Right atrium auricular region (tissue), 2 donors: ENCODE measurements around the gene AGPAT3. TPM values are rescaled to one million over a fixed set of nuclear protein-coding genes. Genes with fewer than 3 reads are reported as not detected.

Source experiments
- DNase-seq: peaks from one replicate; pipeline ENCODE4 v3.0.0-alpha.2; 2019; ENCODE audit warnings: low spot score
- H3K27ac ChIP-seq, 2 donors: fragments of 200-600 bp; sonication (generic); 1 replicate in 1 of 2; 2 replicates in 1 of 2; pipeline ENCODE4 v1.5.1; 2016 to 2019
- H3K27me3 ChIP-seq, 2 donors: fragments of 200-600 bp; sonication (generic); one replicate each; pipeline versions ENCODE4 v1.5.1 to v1.6.0; 2017 to 2019
- H3K36me3 ChIP-seq: fragments of 200-600 bp; sonication (generic); one replicate; pipeline ENCODE4 v1.5.1; 2016
- H3K4me1 ChIP-seq, 2 donors: fragments of 200-600 bp; sonication (generic); one replicate each; pipeline versions ENCODE4 v1.5.1 to v1.6.0; 2017 to 2019
- H3K4me3 ChIP-seq, 2 donors: fragments of 200-600 bp; sonication (generic); 1 replicate in 1 of 2; 2 replicates in 1 of 2; pipeline ENCODE4 v1.5.1; 2017 to 2019; ENCODE audit warnings: mild to moderate bottlenecking in 1 of 2, moderate library complexity in 1 of 2
- H3K9me3 ChIP-seq, 2 donors: fragments of 200-600 bp; sonication (generic); one replicate each; pipeline ENCODE4 v1.5.1; 2019
- total RNA-seq, 2 donors: library from RNA; depleted of rRNA; stranded (reverse); fragments of >200 nt; gene quantifications; one replicate each; pipeline ENCODE4 v1.1.0, GENCODE V29; 2016
- TF ChIP-seq, protein P1 (sequence below), 2 donors: fragments of 200-600 bp; sonication (generic); IDR thresholded peaks; one replicate each; pipeline ENCODE4 v1.5.1; 2019; ENCODE audit warnings: antibody characterized with exemption in 2 of 2

AGPAT3 gene
- total RNA-seq, 2 donors from 2014 or later, result 41.3 to 42.5 TPM

DNA sequence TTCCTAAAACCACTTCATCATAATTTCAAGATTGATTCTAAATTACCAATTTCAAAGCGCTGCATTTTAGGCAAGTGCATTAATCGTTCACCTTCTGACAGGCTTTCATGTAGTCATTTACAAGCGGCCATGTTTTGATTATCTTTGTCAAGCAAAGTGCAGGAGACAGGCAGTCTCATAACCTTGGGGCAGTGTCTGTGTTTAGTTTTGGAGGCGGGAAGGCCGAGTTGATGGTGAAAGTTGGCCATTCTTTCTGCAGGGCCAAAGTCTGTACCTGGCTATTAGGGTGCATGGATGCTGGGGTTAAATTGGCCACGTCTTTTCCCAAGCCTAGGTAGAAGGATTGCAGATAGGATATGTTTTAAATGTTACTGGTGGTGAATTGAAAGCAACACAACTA is 2.9 kb downstream of the AGPAT3 start:
- TF ChIP-seq, protein P1, sequence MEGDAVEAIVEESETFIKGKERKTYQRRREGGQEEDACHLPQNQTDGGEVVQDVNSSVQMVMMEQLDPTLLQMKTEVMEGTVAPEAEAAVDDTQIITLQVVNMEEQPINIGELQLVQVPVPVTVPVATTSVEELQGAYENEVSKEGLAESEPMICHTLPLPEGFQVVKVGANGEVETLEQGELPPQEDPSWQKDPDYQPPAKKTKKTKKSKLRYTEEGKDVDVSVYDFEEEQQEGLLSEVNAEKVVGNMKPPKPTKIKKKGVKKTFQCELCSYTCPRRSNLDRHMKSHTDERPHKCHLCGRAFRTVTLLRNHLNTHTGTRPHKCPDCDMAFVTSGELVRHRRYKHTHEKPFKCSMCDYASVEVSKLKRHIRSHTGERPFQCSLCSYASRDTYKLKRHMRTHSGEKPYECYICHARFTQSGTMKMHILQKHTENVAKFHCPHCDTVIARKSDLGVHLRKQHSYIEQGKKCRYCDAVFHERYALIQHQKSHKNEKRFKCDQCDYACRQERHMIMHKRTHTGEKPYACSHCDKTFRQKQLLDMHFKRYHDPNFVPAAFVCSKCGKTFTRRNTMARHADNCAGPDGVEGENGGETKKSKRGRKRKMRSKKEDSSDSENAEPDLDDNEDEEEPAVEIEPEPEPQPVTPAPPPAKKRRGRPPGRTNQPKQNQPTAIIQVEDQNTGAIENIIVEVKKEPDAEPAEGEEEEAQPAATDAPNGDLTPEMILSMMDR (IDR thresholded peaks at IDR 0.05), result no peak
- DNase-seq, result no peak
- H3K27ac ChIP-seq, result peak overlapping the region; percentile 20 to 95

DNA sequence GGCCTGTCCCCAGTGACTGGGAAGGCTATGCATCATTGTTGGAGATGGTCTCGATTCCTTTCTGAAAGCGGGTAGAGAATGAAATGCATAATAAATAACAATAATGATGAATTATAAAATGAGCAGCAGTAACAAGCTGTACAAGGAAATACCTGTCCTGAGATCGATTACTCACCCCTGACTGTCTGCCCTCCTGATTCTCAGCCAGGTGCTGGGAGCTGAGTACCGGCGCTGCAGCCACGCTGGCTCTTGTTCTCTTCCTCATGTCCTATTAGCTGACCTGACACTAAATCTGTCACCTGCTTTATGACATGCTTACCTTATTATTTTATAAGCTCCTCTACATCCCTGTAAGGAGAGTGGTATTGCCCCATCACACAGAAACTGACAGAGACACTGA is 3.4 kb downstream of the AGPAT3 start:
- Histone ChIP-seq H3K27me3 (no peaks in the 10 kb centered on the region), H3K27ac (peak overlapping the region in 1 of 2 donors; percentile 95), H3K4me3 (no peak overlapping the region), H3K36me3 (peaks cover 6% of the 10 kb centered on the region), H3K9me3 (no peaks in the 10 kb centered on the region), H3K4me1 (peaks cover 0 to 24% of the 10 kb centered on the region in 2 donors)
- TF ChIP-seq, protein P1 (IDR thresholded peaks at IDR 0.05), result no peak
- no peak for DNase-seq

More for the DNA sequence above, 2.9 kb downstream of the AGPAT3 start:
- Histone ChIP-seq H3K9me3 (no peaks in the 10 kb centered on the region), H3K4me3 (no peak overlapping the region), H3K4me1 (peaks cover 0 to 24% of the 10 kb centered on the region in 2 donors), H3K27me3 (no peaks in the 10 kb centered on the region), H3K36me3 (peaks cover 6% of the 10 kb centered on the region)

DNA sequence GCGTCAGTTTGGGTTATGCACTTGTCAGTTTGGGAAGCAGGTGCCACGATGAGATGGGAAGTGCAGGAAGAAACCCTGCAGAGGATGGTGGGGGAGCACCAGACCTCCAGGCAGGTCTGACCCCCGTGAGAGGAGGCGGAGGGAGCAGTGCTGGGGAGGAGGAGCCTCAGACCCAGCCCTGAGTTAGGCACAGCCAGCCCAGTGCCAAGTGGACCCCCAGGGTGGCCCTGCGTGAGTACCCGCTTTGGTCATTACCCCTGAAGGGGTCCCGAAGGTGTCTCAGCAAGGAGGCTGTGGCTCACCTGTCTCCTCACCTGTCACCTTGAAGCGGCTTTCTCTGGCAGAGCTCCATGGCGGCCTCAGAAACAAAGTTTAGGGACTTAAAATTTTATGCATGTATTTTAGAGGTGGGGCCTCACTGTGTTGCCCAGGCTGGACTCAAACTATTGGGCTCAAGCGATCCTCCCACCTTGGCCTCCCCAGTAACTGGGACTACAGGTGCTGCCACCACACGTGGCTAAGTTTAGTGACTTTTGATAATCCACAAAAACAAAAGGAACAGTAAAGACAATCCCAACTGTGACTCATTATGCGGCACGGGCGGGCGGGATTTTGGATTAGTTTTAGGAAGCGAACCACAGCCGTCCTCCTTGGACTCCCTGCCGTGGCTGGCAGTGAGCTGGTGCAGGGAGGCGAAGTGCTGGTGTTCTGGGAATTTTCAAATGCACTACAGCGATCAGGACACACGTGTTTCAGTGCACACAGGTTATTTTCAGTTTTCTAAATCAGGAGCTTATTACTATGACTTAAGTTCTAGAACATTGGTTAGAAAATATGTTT is 4.7 kb downstream of the AGPAT3 start:
- Histone ChIP-seq H3K9me3 (no peaks in the 10 kb centered on the region), H3K4me1 (peaks cover 0 to 24% of the 10 kb centered on the region in 2 donors), H3K27me3 (no peaks in the 10 kb centered on the region), H3K4me3 (no peak overlapping the region), H3K36me3 (peaks cover 6% of the 10 kb centered on the region), H3K27ac (no peak overlapping the region)
- no peak for DNase-seq
- TF ChIP-seq, protein P1 (IDR thresholded peaks at IDR 0.05), result no peak

DNA sequence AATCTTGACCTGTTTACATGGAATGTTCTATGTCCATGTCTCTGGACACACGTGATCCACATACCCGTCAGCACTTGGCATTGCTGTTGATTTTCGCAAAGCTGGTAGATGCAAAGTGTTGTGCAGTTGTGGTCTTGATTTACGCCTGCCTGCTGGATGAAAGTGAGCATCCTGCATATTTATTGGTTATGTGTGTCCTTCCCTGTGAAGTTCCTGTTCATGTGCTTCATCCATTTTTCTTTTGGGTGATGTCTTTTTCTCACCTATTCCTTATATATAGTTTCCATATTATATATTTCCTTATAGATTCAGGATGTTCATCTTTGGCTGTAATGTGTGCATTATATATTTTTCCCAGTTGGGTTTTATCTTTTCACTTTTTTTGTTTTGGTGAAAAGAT is 6.5 kb downstream of the AGPAT3 start:
- Histone ChIP-seq H3K27me3 (no peaks in the 10 kb centered on the region), H3K4me3 (no peak overlapping the region), H3K4me1 (peaks cover 0 to 20% of the 10 kb centered on the region in 2 donors), H3K36me3 (peaks cover 6% of the 10 kb centered on the region), H3K9me3 (no peaks in the 10 kb centered on the region), H3K27ac (no peak overlapping the region)
- DNase-seq, result no peak
- TF ChIP-seq, protein P1 (IDR thresholded peaks at IDR 0.05), result no peak

DNA sequence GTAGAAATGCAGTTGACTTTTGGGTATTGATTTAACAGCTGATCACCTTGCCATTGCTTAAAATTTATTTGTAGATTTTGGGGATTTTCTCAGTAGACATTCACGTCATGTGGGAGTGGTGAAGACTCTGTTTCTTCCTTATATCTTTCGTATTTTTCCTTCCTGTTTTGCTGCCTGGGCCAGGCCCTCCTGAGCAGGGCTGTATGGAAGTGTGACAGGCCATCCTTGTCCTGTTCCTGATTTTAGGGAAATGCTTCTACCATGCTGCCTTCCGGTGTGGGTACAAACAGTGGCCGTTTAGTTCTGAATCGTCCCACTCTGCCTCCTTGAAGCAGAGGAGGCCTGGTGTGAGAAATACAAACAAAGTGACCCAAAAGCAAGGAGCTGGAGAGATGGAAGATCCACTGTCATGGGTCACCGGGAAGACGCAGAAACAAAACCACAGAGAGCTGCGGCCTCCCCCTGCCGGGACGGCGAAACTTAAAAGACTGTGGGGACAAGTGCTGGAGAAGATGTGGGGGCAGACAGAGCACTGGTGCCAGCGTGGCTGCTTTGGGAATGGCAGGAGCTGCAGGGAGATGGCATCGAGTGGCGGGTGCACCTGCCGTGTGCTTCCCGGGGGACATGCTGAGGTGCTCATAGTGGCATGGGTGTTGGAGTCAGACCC is 7.6 kb downstream of the AGPAT3 start:
- Histone ChIP-seq H3K9me3 (no peaks in the 10 kb centered on the region), H3K4me3 (no peak overlapping the region), H3K36me3 (no peaks in the 10 kb centered on the region), H3K4me1 (peaks cover 0 to 10% of the 10 kb centered on the region in 2 donors), H3K27me3 (no peaks in the 10 kb centered on the region), H3K27ac (no peak overlapping the region)
- TF ChIP-seq, protein P1 (IDR thresholded peaks at IDR 0.05), result no peak
- DNase-seq, result no peak
